ENCODE measurements around the gene F7. TPM values are rescaled to one million over a fixed set of nuclear protein-coding genes. Genes with fewer than 3 reads are reported as not detected.

The F7 gene
- polyA plus RNA-seq, 2 of the 4 experiments (the other 2 are of a cell fraction): 0.26 to 0.65 TPM

DNA sequence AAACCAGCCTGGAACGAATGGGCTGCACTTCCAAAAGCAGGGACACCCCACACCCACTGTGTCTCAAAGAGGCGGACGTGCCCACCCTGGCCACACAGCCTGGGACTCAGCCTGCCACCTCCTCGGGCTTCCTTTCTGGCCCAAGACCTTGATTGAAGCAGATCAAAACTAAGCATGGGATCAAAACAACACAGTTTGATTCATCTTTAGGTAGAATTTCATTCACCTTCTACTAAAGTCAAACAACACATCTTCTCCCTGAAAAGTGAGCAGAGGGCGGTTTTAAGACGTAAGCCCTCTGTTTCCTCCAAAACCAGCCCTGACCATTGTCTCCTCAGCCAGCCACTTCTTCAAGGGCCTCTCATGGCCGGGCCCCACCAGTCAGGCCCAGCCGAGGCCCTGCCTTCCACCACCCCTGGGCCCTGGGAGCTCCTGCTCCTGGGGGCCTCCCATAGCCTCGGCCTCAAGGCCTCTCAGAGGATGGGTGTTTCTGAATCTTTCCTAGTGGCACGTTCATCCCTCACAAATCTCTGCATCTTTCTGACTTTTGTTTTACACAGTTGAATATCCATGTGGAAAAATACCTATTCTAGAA is 10.7 kb downstream of the F7 start:
- WGBS (ENCODE audit: missing lambda C conversion rate): 64% methylated on average over 10 of the region's 10 CpGs
- DNase-seq (ENCODE audit: low read depth in 1 of 2, low spot score in 1 of 2): no peak
- Histone ChIP-seq H3K4me2 (no peak overlapping the region), H3K4me3 (no peak overlapping the region), H3K4me1 (no peaks in the 10 kb centered on the region), H3K27ac (no peak overlapping the region), H3K9me3 (no peaks in the 10 kb centered on the region)
- TF ChIP-seq HOXB5 (CRISPR knock-in tag; IDR thresholded peaks at IDR 0.05) (no peak), RARB (CRISPR knock-in tag; IDR thresholded peaks at IDR 0.05) (no peak), RNF2 (IDR thresholded peaks at IDR 0.05; ENCODE audit: borderline replicate concordance, low read depth) (no peak), GATA3 (IDR thresholded peaks at IDR 0.05; ENCODE audit: borderline replicate concordance) (no peak), CEBPB (IDR thresholded peaks at IDR 0.05) (no peak), CHD2 (IDR thresholded peaks at IDR 0.05; ENCODE audit: low read length, partially characterized antibody) (no peak), ZFP36 (IDR thresholded peaks at IDR 0.05; ENCODE audit: borderline replicate concordance, partially characterized antibody) (no peak), ZNF302 (CRISPR knock-in tag; IDR thresholded peaks at IDR 0.05) (no peak), CBX8 (IDR thresholded peaks at IDR 0.05) (no peak), PHF8 (IDR thresholded peaks at IDR 0.05; ENCODE audit: borderline replicate concordance, low read depth) (no peak), RFX5 (IDR thresholded peaks at IDR 0.05) (no peak)
- CTCF ChIA-PET: no interaction called here
- POLR2A ChIA-PET: no interaction called here
- no peak for FAIRE-seq
- ATAC-seq: no peak

DNA sequence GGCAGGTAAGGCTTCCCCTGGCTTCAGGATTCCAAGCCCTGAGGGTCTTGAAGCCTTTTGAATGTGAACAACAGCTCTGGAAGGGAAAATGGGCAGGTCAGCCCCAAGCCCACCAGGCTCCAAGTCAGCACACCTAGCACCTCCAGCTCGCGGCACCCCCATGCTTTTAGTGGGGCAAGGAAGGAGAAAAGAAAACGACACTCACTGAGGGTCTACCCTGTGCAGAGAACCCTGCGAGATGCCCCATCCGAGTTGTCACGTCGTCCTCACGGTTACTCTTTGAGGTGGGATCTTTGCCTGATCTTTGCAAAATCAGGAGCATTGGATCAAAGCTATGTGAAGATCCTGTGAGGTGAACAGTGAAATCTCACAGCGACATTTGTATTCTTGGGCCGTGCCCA is 11.3 kb downstream of the F7 start:
- DNase-seq (ENCODE audit: low read depth in 1 of 2, low spot score in 1 of 2) (no peak), FAIRE-seq (no peak), ATAC-seq (no peak)
- Histone ChIP-seq H3K4me1 (no peaks in the 10 kb centered on the region), H3K4me2 (no peak overlapping the region), H3K9me3 (no peaks in the 10 kb centered on the region), H3K27ac (no peak overlapping the region), H3K4me3 (no peak overlapping the region)
- ChIA-PET CTCF (no interaction called here), POLR2A (no interaction called here)
- WGBS (ENCODE audit: missing lambda C conversion rate): 58% methylated on average over 9 of the region's 10 CpGs
- TF ChIP-seq RAD21 (conservative IDR thresholded peaks at IDR 0.05 in 1 of 2, IDR thresholded peaks at IDR 0.05 in 1 of 2): no peak

DNA sequence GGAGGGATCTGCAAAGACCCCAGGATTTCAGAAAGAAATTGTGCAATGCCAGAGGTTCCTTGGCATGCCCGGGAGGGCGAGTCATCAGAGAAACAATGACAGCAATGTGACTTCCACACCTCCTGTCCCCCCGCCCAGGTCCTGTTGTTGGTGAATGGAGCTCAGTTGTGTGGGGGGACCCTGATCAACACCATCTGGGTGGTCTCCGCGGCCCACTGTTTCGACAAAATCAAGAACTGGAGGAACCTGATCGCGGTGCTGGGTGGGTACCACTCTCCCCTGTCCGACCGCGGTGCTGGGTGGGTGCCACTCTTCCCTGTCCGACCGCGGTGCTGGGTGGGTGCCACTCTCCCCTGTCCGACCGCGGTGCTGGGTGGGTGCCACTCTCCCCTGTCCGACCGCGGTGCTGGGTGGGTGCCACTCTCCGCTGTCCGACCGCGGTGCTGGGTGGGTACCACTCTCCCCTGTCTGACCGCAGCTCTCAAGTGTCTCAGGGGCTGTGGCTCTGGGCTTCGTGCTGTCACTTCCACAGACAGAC is 11.8 kb downstream of the F7 start:
- CTCF ChIA-PET: no interaction called here
- Histone ChIP-seq H3K4me1 (no peaks in the 10 kb centered on the region), H3K9me3 (no peaks in the 10 kb centered on the region), H3K4me3 (no peak overlapping the region), H3K27ac (no peak overlapping the region), H3K4me2 (no peak overlapping the region)
- POLR2A ChIA-PET: no interaction called here
- no peak for FAIRE-seq
- no peak for ATAC-seq
- TF ChIP-seq, protein P1, sequence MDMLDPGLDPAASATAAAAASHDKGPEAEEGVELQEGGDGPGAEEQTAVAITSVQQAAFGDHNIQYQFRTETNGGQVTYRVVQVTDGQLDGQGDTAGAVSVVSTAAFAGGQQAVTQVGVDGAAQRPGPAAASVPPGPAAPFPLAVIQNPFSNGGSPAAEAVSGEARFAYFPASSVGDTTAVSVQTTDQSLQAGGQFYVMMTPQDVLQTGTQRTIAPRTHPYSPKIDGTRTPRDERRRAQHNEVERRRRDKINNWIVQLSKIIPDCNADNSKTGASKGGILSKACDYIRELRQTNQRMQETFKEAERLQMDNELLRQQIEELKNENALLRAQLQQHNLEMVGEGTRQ (IDR thresholded peaks at IDR 0.05): no peak
- TF ChIP-seq HEYL (CRISPR knock-in tag; IDR thresholded peaks at IDR 0.05) (no peak), HOXB13 (CRISPR knock-in tag; IDR thresholded peaks at IDR 0.05; ENCODE audit: low read depth) (no peak), MYC (IDR thresholded peaks at IDR 0.05; ENCODE audit: borderline replicate concordance, low read length) (no peak), SREBF2 (IDR thresholded peaks at IDR 0.05) (no peak), RAD21 (conservative IDR thresholded peaks at IDR 0.05 in 1 of 2, IDR thresholded peaks at IDR 0.05 in 1 of 2) (no peak), NFE2L2 (conservative IDR thresholded peaks at IDR 0.05; ENCODE audit: low read length) (no peak), RFX5 (IDR thresholded peaks at IDR 0.05) (no peak), JUN (IDR thresholded peaks at IDR 0.05) (no peak), HOXB5 (CRISPR knock-in tag; IDR thresholded peaks at IDR 0.05) (no peak), CHD2 (IDR thresholded peaks at IDR 0.05; ENCODE audit: low read length, partially characterized antibody) (no peak), POLR2A (IDR thresholded peaks at IDR 0.05; ENCODE audit: low read length) (no peak), CHD4 (IDR thresholded peaks at IDR 0.05; ENCODE audit: borderline replicate concordance) (no peak), CBX8 (IDR thresholded peaks at IDR 0.05) (no peak), ZC3H11A (IDR thresholded peaks at IDR 0.05) (no peak)
- TF ChIP-seq, protein P2, sequence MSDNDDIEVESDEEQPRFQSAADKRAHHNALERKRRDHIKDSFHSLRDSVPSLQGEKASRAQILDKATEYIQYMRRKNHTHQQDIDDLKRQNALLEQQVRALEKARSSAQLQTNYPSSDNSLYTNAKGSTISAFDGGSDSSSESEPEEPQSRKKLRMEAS (IDR thresholded peaks at IDR 0.05): no peak
- TF ChIP-seq, protein P3, sequence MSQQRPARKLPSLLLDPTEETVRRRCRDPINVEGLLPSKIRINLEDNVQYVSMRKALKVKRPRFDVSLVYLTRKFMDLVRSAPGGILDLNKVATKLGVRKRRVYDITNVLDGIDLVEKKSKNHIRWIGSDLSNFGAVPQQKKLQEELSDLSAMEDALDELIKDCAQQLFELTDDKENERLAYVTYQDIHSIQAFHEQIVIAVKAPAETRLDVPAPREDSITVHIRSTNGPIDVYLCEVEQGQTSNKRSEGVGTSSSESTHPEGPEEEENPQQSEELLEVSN (IDR thresholded peaks at IDR 0.05; ENCODE audit: borderline replicate concordance, low read depth): no peak
- WGBS (ENCODE audit: missing lambda C conversion rate): 57% methylated on average over 9 of the region's 26 CpGs
- DNase-seq (ENCODE audit: low read depth in 1 of 2, low spot score in 1 of 2): no peak

Measured in A549 (cell line).